ENCODE measurements around the gene ZNHIT1.

Gene ZNHIT1

DNA sequence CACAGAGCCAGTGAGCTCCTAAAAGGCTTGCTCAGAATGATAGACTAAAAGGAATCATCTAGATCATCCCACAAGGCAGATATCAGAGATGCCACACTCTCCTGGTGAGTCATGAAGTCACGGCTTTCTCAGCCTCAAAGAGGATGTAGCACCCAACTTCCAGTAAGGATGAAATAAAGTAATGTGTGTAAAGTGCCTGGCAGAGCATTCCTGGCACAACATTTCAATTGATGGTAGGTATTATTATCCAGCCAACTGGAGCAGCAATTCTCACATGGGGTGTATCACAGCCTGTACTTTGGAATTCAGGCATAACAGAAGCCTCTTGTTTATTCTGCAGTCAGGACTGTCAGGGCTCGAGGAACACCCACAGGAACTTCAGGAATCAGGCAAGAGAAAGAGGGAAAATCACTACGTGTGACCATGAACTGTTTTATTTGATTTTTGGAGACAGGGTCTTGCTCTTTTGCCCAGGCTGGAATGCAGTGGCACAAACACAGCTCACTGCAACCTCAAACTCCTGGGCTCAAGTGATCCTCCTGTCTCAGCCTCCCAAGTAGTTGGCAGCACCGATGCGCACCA, 32.6 kb upstream of the ZNHIT1 start:
- POLR2A ChIA-PET, result interaction anchor here (0.7 to 1.0 kb wide), 2 partner anchors 12 to 33 kb away, joined by 3 read pairs; partner anchors contain the start of gene ZNHIT1
- DNase-seq (ENCODE audit: extremely low spot score), result no peak
- TF ChIP-seq TARDBP (IDR thresholded peaks at IDR 0.05), result no peak
- no peak for TF ChIP-seq L3MBTL2 (conservative IDR thresholded peaks at IDR 0.05)
- TF ChIP-seq HDGF (IDR thresholded peaks at IDR 0.05; ENCODE audit: borderline replicate concordance), result no peak
- no peak for TF ChIP-seq ELF4 (IDR thresholded peaks at IDR 0.05)
- TF ChIP-seq, protein P1, sequence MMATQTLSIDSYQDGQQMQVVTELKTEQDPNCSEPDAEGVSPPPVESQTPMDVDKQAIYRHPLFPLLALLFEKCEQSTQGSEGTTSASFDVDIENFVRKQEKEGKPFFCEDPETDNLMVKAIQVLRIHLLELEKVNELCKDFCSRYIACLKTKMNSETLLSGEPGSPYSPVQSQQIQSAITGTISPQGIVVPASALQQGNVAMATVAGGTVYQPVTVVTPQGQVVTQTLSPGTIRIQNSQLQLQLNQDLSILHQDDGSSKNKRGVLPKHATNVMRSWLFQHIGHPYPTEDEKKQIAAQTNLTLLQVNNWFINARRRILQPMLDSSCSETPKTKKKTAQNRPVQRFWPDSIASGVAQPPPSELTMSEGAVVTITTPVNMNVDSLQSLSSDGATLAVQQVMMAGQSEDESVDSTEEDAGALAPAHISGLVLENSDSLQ (IDR thresholded peaks at IDR 0.05), result no peak
- TF ChIP-seq BHLHE40 (IDR thresholded peaks at IDR 0.05; ENCODE audit: borderline replicate concordance), result no peak
- TF ChIP-seq NFRKB (IDR thresholded peaks at IDR 0.05), result no peak
- TF ChIP-seq SP1 (IDR thresholded peaks at IDR 0.05), result no peak
- no peak for TF ChIP-seq FOXA1 (IDR thresholded peaks at IDR 0.05)
- no peak for TF ChIP-seq SUZ12 (IDR thresholded peaks at IDR 0.05)
- no peak for TF ChIP-seq LEF1 (IDR thresholded peaks at IDR 0.05; ENCODE audit: borderline replicate concordance)
- no peak for TF ChIP-seq ZNF384 (IDR thresholded peaks at IDR 0.05)
- TF ChIP-seq FOXM1 (IDR thresholded peaks at IDR 0.05; ENCODE audit: borderline replicate concordance), result no peak
- TF ChIP-seq ARNT (IDR thresholded peaks at IDR 0.05), result no peak
- CTCF ChIA-PET, result interaction anchor here (0.7 to 0.8 kb wide), 2 partner anchors 9 to 43 kb away, joined by 3 to 4 read pairs; no protein-coding TSS in a partner anchor

DNA sequence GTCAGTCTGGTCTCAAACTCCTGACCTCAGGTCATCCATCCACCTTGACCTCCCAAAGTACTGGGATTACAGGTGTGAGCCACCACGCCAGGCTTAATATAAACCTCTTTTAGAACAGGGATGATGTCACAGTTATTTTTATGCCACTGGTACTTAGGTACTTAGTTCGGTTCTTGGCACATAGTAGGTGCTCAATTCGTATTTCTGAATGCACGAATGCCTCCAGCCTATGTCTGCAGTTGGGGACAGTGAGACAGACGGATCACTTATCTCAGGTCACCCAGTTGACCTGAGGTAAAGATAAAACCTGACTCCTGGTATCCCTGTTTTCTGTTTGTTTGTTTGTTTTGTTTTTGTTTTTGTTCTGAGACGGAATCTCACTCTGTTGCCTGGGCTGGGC, 31.8 kb upstream of the ZNHIT1 start:
- no peak for DNase-seq (ENCODE audit: extremely low spot score)
- no peak for TF ChIP-seq NFRKB (IDR thresholded peaks at IDR 0.05)
- TF ChIP-seq ELF4 (IDR thresholded peaks at IDR 0.05), result no peak
- TF ChIP-seq HDGF (IDR thresholded peaks at IDR 0.05; ENCODE audit: borderline replicate concordance), result no peak
- no peak for TF ChIP-seq FOXA1 (IDR thresholded peaks at IDR 0.05)
- TF ChIP-seq CTBP1 (IDR thresholded peaks at IDR 0.05; ENCODE audit: borderline replicate concordance), result no peak
- TF ChIP-seq ZNF384 (IDR thresholded peaks at IDR 0.05), result no peak
- TF ChIP-seq FOXK2 (IDR thresholded peaks at IDR 0.05), result no peak
- TF ChIP-seq SP1 (IDR thresholded peaks at IDR 0.05), result no peak
- ChIA-PET CTCF (no interaction called here), POLR2A (interaction anchor here (1.0 kb wide), 1 partner anchor 32 kb away, joined by 3 read pairs; the partner anchor contains the start of gene ZNHIT1)

DNA sequence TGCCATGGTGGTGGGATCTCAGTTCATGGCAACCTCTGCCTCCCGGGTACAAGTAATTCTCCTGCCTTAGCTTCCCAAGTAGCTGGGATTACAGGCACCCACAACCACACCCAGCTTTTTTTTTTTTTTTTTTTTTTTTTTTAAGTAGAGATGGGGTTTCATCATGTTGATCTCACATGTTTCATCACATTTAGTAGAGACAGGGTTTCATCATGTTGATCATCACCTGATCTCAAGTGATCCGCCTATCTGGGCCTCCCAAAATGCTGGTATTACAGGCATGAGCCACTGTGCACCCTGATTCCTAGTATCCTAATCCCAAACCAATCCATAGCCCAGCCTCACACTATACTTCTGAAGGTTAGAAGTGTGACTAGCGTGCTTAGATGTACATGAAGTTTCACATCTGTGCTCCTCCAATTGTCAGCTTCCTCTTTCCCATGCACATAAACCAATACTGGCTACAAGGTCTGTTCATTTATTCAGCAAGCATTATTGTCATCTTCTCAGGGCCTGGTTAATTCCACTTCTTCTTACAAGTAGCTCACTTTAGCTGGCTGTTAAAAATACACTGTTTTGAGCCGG, 31.0 kb upstream of the ZNHIT1 start:
- DNase-seq (ENCODE audit: extremely low spot score), result no peak
- TF ChIP-seq CTBP1 (IDR thresholded peaks at IDR 0.05; ENCODE audit: borderline replicate concordance) (no peak), BHLHE40 (IDR thresholded peaks at IDR 0.05; ENCODE audit: borderline replicate concordance) (no peak), ELF4 (IDR thresholded peaks at IDR 0.05) (no peak), FOXK2 (IDR thresholded peaks at IDR 0.05) (no peak), SUZ12 (IDR thresholded peaks at IDR 0.05) (no peak), ARNT (IDR thresholded peaks at IDR 0.05) (no peak)
- ChIA-PET POLR2A (no interaction called here), CTCF (interaction anchor here (1.1 kb wide), 1 partner anchor 43 kb away, joined by 7 read pairs; no protein-coding TSS in a partner anchor)

DNA sequence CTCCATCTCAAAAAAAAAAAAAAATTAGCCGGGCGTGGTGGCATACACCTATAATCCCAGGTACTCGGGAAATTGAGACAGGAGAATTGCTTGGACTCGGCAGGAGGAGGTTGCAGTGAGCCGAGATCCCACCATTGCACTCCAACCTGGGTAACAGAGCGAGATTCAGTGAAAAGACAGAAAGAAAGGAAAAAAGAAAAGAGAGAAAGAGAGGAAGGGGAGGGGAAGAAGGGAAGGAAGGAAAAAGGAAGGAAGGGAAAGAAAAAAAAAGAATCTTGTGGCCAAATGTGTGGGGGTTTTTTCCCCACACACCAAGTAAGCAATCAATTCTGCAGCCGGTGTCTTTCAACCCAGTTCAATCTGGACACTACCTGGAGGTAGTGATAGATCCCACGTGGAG, 28.9 kb upstream of the ZNHIT1 start:
- POLR2A ChIA-PET, result no interaction called here
- CTCF ChIA-PET, result no interaction called here
- TF ChIP-seq L3MBTL2 (conservative IDR thresholded peaks at IDR 0.05), result no peak
- TF ChIP-seq TARDBP (IDR thresholded peaks at IDR 0.05), result no peak
- TF ChIP-seq, protein P1 (IDR thresholded peaks at IDR 0.05), result no peak
- no peak for TF ChIP-seq FOXK2 (IDR thresholded peaks at IDR 0.05)
- no peak for TF ChIP-seq ARNT (IDR thresholded peaks at IDR 0.05)
- no peak for TF ChIP-seq FOXA1 (IDR thresholded peaks at IDR 0.05)
- no peak for TF ChIP-seq BHLHE40 (IDR thresholded peaks at IDR 0.05; ENCODE audit: borderline replicate concordance)
- no peak for TF ChIP-seq SUZ12 (IDR thresholded peaks at IDR 0.05)
- no peak for TF ChIP-seq CTBP1 (IDR thresholded peaks at IDR 0.05; ENCODE audit: borderline replicate concordance)
- TF ChIP-seq NFRKB (IDR thresholded peaks at IDR 0.05), result no peak
- no peak for TF ChIP-seq HDGF (IDR thresholded peaks at IDR 0.05; ENCODE audit: borderline replicate concordance)
- no peak for DNase-seq (ENCODE audit: extremely low spot score)

DNA sequence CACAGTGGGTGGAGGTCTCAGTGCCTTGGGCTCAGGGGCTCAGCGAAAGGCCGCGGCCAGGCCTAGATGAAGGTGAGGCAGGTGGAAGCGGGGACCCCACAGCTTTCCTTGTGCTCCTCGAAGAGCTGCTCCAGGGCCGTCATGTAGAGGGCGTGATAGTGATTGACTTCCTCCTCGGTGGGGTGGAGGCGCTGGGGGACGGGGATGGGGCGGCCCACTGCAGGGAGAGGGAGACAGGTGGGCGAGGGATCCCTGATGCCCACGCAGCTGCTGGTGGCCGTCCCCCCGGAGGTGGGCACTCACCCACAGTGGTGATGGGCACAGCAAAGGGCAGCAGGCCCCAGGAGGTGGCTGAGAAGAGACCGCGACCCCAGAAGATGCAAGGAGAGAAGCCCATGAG, 22.1 kb upstream of the ZNHIT1 start:
- ChIA-PET CTCF (interaction anchor here (5.5 kb wide), 1 partner anchor 54 kb away, joined by 112 read pairs; no protein-coding TSS in a partner anchor), POLR2A (interaction anchor here (0.8 kb wide), 1 partner anchor 13 kb away, joined by 3 read pairs; no protein-coding TSS in a partner anchor)
- DNase-seq (ENCODE audit: extremely low spot score), result no peak
- TF ChIP-seq BHLHE40 (IDR thresholded peaks at IDR 0.05; ENCODE audit: borderline replicate concordance) (no peak), HDGF (IDR thresholded peaks at IDR 0.05; ENCODE audit: borderline replicate concordance) (no peak), ZNF384 (IDR thresholded peaks at IDR 0.05) (no peak), FOXK2 (IDR thresholded peaks at IDR 0.05) (no peak), LEF1 (IDR thresholded peaks at IDR 0.05; ENCODE audit: borderline replicate concordance) (no peak), CTBP1 (IDR thresholded peaks at IDR 0.05; ENCODE audit: borderline replicate concordance) (no peak), SUZ12 (IDR thresholded peaks at IDR 0.05) (no peak), ELF4 (IDR thresholded peaks at IDR 0.05) (no peak)
- TF ChIP-seq, protein P1 (IDR thresholded peaks at IDR 0.05), result no peak

DNA sequence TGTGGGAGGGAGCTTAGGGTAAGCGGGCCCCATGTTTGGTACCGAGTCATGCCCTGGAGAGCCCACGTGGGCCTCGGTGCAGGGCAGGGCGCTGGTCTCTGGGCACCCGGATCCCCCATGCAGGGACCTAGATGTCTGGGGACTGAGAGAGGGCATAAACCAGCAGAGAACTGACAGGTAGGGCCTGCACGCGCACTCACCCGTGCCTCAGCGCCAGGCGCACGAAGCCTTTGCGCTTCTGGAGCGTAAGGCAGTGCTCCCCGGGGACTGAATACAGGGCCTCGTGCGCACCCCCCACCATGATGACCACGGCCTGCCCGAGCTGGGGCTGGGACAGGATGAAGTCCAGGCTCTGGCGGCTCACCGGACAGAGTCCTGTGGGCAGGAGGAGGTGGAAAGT, 20.0 kb upstream of the ZNHIT1 start:
- TF ChIP-seq L3MBTL2 (conservative IDR thresholded peaks at IDR 0.05) (no peak), BHLHE40 (IDR thresholded peaks at IDR 0.05; ENCODE audit: borderline replicate concordance) (no peak), HDGF (IDR thresholded peaks at IDR 0.05; ENCODE audit: borderline replicate concordance) (no peak), LEF1 (IDR thresholded peaks at IDR 0.05; ENCODE audit: borderline replicate concordance) (no peak), SUZ12 (IDR thresholded peaks at IDR 0.05) (no peak), ARNT (IDR thresholded peaks at IDR 0.05) (no peak), FOXM1 (IDR thresholded peaks at IDR 0.05; ENCODE audit: borderline replicate concordance) (no peak), NFRKB (IDR thresholded peaks at IDR 0.05) (no peak), ELF4 (IDR thresholded peaks at IDR 0.05) (no peak), CTBP1 (IDR thresholded peaks at IDR 0.05; ENCODE audit: borderline replicate concordance) (no peak), SP1 (IDR thresholded peaks at IDR 0.05) (no peak), FOXA1 (IDR thresholded peaks at IDR 0.05) (no peak), ZNF384 (IDR thresholded peaks at IDR 0.05) (no peak), TARDBP (IDR thresholded peaks at IDR 0.05) (no peak), FOXK2 (IDR thresholded peaks at IDR 0.05) (no peak)
- TF ChIP-seq, protein P1 (IDR thresholded peaks at IDR 0.05), result no peak
- DNase-seq (ENCODE audit: extremely low spot score), result no peak
- ChIA-PET POLR2A (no interaction called here), CTCF (no interaction called here)

Data from HEK293T (cell line).